Omental fat pad (tissue), 4 donors: ENCODE results near the gene DTYMK. TPM values are rescaled to one million over a fixed set of nuclear protein-coding genes. Genes with fewer than 3 reads are reported as not detected.

Experiments used
- ATAC-seq: fragments of 150-250 bp; one replicate; pipeline ENCODE4 v1.9.1; 2016; ENCODE audit warnings: mild to moderate bottlenecking, moderate library complexity; ENCODE audit not compliant: low FRiP score
- DNase-seq: peaks from one replicate; pipeline ENCODE4 v3.0.0-alpha.2; 2019; ENCODE audit warnings: low spot score
- total RNA-seq, 4 donors: library from RNA; depleted of rRNA; stranded (reverse); fragments of >200 nt; gene quantifications; one replicate each; pipeline ENCODE4 v1.1.0, GENCODE V29; 2016
- TF ChIP-seq, protein P1 (sequence below), 3 donors: fragments of 450-650 bp; IDR thresholded peaks; one replicate each; pipeline ENCODE4 v1.5.1; 2016 to 2017; ENCODE audit warnings: antibody characterized with exemption in 3 of 3, mild to moderate bottlenecking in 3 of 3, moderate library complexity in 2 of 3

The DTYMK gene
- total RNA-seq, 4 donors from 2014 or later = 10.3 to 31.7 (median 15.3) TPM

DNA sequence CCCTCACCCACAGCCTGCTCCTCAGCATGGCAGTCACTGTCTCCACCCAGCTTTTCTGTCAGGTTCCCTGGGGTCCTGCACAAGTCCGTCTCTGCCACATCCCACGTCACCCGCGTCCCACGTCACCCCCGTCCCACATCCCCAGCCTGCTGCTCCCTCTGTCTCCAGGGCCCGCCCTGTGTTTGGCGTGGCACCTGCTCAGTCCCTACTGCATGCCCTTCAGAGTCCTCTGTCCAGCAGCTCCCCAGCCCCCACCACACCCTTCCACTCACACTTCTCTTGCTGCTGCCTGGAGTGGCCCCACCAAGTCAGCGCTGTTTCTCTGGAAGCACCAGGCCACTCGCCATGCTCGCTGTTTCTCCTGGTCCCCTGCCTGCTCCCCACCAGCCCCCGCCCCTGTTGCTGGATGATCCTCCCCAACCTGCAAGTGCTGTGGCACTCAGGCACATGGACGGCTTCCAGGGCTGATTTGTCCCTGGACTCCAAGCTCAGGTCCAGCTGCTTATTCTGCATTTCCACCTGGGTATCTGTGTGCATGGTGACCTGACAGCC, 30.3 kb downstream of the DTYMK start:
- no peak for DNase-seq
- no peak for ATAC-seq
- TF ChIP-seq, protein P1, sequence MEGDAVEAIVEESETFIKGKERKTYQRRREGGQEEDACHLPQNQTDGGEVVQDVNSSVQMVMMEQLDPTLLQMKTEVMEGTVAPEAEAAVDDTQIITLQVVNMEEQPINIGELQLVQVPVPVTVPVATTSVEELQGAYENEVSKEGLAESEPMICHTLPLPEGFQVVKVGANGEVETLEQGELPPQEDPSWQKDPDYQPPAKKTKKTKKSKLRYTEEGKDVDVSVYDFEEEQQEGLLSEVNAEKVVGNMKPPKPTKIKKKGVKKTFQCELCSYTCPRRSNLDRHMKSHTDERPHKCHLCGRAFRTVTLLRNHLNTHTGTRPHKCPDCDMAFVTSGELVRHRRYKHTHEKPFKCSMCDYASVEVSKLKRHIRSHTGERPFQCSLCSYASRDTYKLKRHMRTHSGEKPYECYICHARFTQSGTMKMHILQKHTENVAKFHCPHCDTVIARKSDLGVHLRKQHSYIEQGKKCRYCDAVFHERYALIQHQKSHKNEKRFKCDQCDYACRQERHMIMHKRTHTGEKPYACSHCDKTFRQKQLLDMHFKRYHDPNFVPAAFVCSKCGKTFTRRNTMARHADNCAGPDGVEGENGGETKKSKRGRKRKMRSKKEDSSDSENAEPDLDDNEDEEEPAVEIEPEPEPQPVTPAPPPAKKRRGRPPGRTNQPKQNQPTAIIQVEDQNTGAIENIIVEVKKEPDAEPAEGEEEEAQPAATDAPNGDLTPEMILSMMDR (IDR thresholded peaks at IDR 0.05) = no peak

DNA sequence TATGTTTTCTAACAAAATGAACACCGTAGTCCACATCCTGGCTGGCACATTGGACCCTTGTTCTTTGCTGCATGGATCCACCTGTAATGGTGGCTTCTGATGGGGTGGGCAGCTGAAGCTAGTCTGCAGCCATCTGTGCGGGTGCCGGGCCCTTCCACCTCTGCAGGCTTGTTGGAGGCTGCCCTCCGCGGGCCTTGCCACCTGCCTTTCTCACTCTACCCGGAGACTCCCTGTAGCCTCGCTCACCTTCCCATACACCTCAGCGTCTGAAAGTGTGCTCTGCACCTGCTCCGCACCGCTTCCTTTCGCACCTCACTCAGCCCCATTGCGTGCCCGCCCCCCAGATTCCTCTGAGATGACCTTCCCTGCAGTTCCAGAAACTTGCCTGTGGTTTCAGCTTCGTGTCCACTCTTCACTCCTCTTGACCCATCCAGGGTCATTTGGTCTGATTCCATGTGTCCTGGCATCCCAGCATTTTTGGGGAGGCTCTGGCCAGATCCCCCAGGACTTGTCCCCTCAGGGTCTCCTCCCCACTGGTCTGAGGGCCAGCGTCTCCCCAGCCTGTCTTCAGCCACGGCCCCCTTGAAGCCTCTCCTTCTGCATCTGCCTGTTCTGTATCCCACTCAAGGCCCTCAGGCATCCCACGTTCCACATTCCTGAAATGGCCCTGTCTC, 31.0 kb downstream of the DTYMK start:
- TF ChIP-seq, protein P1 (IDR thresholded peaks at IDR 0.05) = no peak
- ATAC-seq (no peak), DNase-seq (no peak)

DNA sequence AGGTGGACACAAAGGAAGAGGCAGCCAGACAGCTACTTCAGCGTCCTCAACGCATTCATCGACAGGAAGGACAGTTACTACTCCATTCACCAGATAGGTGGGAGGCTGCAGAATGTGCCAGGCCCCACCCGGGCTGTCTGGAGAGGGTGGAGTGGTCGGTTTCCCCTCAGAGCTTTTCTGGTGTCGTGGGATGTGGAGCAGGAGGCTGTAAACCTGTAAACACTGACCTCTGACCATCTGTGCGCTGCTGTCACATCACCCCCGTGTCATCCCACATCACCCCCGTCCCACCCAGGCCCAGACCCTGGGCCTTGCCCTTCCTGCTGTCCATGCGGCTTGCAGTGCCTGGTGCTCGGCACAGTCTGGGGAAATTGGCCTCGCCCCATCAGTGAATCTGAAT, 32.1 kb downstream of the DTYMK start:
- TF ChIP-seq, protein P1 (IDR thresholded peaks at IDR 0.05) = no peak
- DNase-seq (no peak), ATAC-seq (no peak)

- TF ChIP-seq, protein P1 (IDR thresholded peaks at IDR 0.05) = no peak
Measured at GRCh38 chr2:241653210-241653750, 33.3 kb downstream of the DTYMK start.

GRCh38 chr2:241652722-241653121, 33.9 kb downstream of the DTYMK start:
- ATAC-seq (no peak), DNase-seq (no peak)
- TF ChIP-seq, protein P1 (IDR thresholded peaks at IDR 0.05) = no peak

More at GRCh38 chr2:241653210-241653750, 33.3 kb downstream of the DTYMK start:
- no peak for DNase-seq
- ATAC-seq = no peak

GRCh38 chr2:241652142-241652541, 34.5 kb downstream of the DTYMK start:
- ATAC-seq (no peak), DNase-seq (no peak)
- TF ChIP-seq, protein P1 (IDR thresholded peaks at IDR 0.05) = no peak

DNA sequence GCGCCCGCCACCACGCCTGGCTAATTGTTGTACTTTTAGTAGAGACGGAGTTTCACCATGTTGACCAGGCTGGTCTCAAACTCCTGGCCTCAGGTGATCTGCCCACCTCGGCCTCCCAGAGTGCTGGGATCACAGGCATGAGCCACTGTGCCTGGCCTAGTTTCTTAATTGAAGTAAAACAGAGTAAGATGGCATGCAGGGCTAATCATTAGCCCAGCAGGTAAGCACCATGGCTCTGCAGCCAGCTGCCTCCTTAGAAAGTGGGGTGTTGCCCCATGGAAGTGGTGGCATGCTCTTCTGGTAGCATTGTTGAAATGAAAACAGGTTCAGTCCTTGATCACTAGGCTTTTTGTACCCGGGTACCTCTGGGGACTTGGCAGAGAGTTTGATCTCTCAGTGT, 36.7 kb downstream of the DTYMK start:
- TF ChIP-seq, protein P1 (IDR thresholded peaks at IDR 0.05) = no peak
- DNase-seq = no peak
- no peak for ATAC-seq
